Peyer's patch (tissue), 4 donors: ENCODE measurements around the gene GALNT17.

ENCODE experiments used
- POLR2A ChIP-seq, 2 donors: fragments of 450-650 bp; IDR thresholded peaks; one replicate each; pipeline ENCODE4 v1.5.1; 2017; ENCODE audit warnings: antibody characterized with exemption in 2 of 2, mild to moderate bottlenecking in 2 of 2, moderate library complexity in 2 of 2
- TF ChIP-seq, protein P1 (sequence below), 6 experiments: fragments of 450-650 bp in 4 of 6; fragments of 200-600 bp in 2 of 6; sonication (generic) in 1 of 6; IDR thresholded peaks; one replicate each; pipeline ENCODE4 v1.5.1; 2017 to 2019; ENCODE audit warnings: antibody characterized with exemption in 6 of 6, mild to moderate bottlenecking in 3 of 6, moderate library complexity in 1 of 6

- TF ChIP-seq, protein P1, sequence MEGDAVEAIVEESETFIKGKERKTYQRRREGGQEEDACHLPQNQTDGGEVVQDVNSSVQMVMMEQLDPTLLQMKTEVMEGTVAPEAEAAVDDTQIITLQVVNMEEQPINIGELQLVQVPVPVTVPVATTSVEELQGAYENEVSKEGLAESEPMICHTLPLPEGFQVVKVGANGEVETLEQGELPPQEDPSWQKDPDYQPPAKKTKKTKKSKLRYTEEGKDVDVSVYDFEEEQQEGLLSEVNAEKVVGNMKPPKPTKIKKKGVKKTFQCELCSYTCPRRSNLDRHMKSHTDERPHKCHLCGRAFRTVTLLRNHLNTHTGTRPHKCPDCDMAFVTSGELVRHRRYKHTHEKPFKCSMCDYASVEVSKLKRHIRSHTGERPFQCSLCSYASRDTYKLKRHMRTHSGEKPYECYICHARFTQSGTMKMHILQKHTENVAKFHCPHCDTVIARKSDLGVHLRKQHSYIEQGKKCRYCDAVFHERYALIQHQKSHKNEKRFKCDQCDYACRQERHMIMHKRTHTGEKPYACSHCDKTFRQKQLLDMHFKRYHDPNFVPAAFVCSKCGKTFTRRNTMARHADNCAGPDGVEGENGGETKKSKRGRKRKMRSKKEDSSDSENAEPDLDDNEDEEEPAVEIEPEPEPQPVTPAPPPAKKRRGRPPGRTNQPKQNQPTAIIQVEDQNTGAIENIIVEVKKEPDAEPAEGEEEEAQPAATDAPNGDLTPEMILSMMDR (IDR thresholded peaks at IDR 0.05): no peak
- TF ChIP-seq POLR2A (IDR thresholded peaks at IDR 0.05): no peak
Measured at GRCh38 chr7:71584256-71584655, 452.3 kb downstream of the GALNT17 start.
